ENCODE data around the gene LMLN.
"Not testable (repeated sequence)": the region's sequence is repeated elsewhere in the genome, so short reads cannot be mapped to it uniquely, and the experiment has no call there.

Gene LMLN

GRCh38 chr3:197956626-197956988 is 3.4 kb upstream of the LMLN start:
- no peaks in the 10 kb centered on the region for H3K9me3 ChIP-seq (ENCODE audit: control insufficient read depth in 5 of 5, low read length in 5 of 5)
- no peak overlapping the region for H3K27ac ChIP-seq (ENCODE audit: low read depth, low read length)
- peaks cover 12 to 51% (median 44%) of the 10 kb centered on the region in 5 donors for H3K36me3 ChIP-seq (ENCODE audit: control insufficient read depth in 5 of 5, insufficient read depth in 5 of 5, low read length in 5 of 5)
- no peak overlapping the region for H3K4me3 ChIP-seq (ENCODE audit: low read depth in 1 of 5, low read length in 5 of 5)
- H3K4me1 ChIP-seq (ENCODE audit: control insufficient read depth in 5 of 5, insufficient read depth in 5 of 5, low read length in 5 of 5), result peaks cover 7 to 77% (median 65%) of the 10 kb centered on the region in 5 donors
- no peak overlapping the region for H3K9ac ChIP-seq (ENCODE audit: low read length in 5 of 5)
- no peaks in the 10 kb centered on the region for H3K27me3 ChIP-seq (ENCODE audit: control insufficient read depth in 5 of 5, insufficient read depth in 4 of 5, low read length in 5 of 5)

- Histone ChIP-seq H3K36me3 (ENCODE audit: control insufficient read depth in 5 of 5, insufficient read depth in 5 of 5, low read length in 5 of 5) (peaks cover 12 to 40% (median 39%) of the 10 kb centered on the region in 5 donors), H3K9ac (ENCODE audit: low read length in 5 of 5) (peak overlapping the region in 2 of 5 donors; percentile 19 to 41), H3K27me3 (ENCODE audit: control insufficient read depth in 5 of 5, insufficient read depth in 4 of 5, low read length in 5 of 5) (no peaks in the 10 kb centered on the region), H3K4me3 (ENCODE audit: low read depth in 1 of 5, low read length in 5 of 5) (peak overlapping the region in 1 of 5 donors; percentile 44), H3K4me1 (ENCODE audit: control insufficient read depth in 5 of 5, insufficient read depth in 5 of 5, low read length in 5 of 5) (peaks cover 5 to 65% (median 57%) of the 10 kb centered on the region in 5 donors), H3K27ac (ENCODE audit: low read depth, low read length) (peak overlapping the region; percentile 89), H3K9me3 (ENCODE audit: control insufficient read depth in 5 of 5, low read length in 5 of 5) (no peaks in the 10 kb centered on the region)
Measured at GRCh38 chr3:197957790-197958133, 2.3 kb upstream of the LMLN start.

GRCh38 chr3:197958346-197958745 is 1.7 kb upstream of the LMLN start:
- Histone ChIP-seq H3K9ac (ENCODE audit: low read length in 5 of 5) (no peak overlapping the region), H3K9me3 (ENCODE audit: control insufficient read depth in 5 of 5, low read length in 5 of 5) (no peaks in the 10 kb centered on the region), H3K4me3 (ENCODE audit: low read depth in 1 of 5, low read length in 5 of 5) (no peak overlapping the region), H3K36me3 (ENCODE audit: control insufficient read depth in 5 of 5, insufficient read depth in 5 of 5, low read length in 5 of 5) (peaks cover 12 to 35% (median 34%) of the 10 kb centered on the region in 5 donors), H3K27me3 (ENCODE audit: control insufficient read depth in 5 of 5, insufficient read depth in 4 of 5, low read length in 5 of 5) (no peaks in the 10 kb centered on the region), H3K27ac (ENCODE audit: low read depth, low read length) (peak overlapping the region; percentile 89), H3K4me1 (ENCODE audit: control insufficient read depth in 5 of 5, insufficient read depth in 5 of 5, low read length in 5 of 5) (peaks cover 3 to 59% (median 51%) of the 10 kb centered on the region in 5 donors)

- Histone ChIP-seq H3K27ac (ENCODE audit: low read depth, low read length) (peak overlapping the region; percentile 89), H3K4me3 (ENCODE audit: low read depth in 1 of 5, low read length in 5 of 5) (peak overlapping the region; percentile 63 to 95 (median 87)), H3K4me1 (ENCODE audit: control insufficient read depth in 5 of 5, insufficient read depth in 5 of 5, low read length in 5 of 5) (peaks cover 2 to 54% (median 46%) of the 10 kb centered on the region in 5 donors)
Measured at GRCh38 chr3:197958848-197959247, 1.2 kb upstream of the LMLN start.

GRCh38 chr3:197959500-197959890 is 522 bp upstream of the LMLN start:
- Histone ChIP-seq H3K4me3 (ENCODE audit: low read depth in 1 of 5, low read length in 5 of 5) (peak overlapping the region; percentile 63 to 95 (median 87)), H3K36me3 (ENCODE audit: control insufficient read depth in 5 of 5, insufficient read depth in 5 of 5, low read length in 5 of 5) (peaks cover 12 to 23% (median 22%) of the 10 kb centered on the region in 5 donors), H3K4me1 (ENCODE audit: control insufficient read depth in 5 of 5, insufficient read depth in 5 of 5, low read length in 5 of 5) (peaks cover 2 to 48% (median 44%) of the 10 kb centered on the region in 5 donors), H3K27me3 (ENCODE audit: control insufficient read depth in 5 of 5, insufficient read depth in 4 of 5, low read length in 5 of 5) (no peaks in the 10 kb centered on the region), H3K27ac (ENCODE audit: low read depth, low read length) (peak overlapping the region; percentile 89), H3K9ac (ENCODE audit: low read length in 5 of 5) (peak overlapping the region; percentile 23 to 74 (median 39)), H3K9me3 (ENCODE audit: control insufficient read depth in 5 of 5, low read length in 5 of 5) (no peaks in the 10 kb centered on the region)

More at GRCh38 chr3:197958848-197959247, 1.2 kb upstream of the LMLN start:
- peaks cover 12 to 30% (median 29%) of the 10 kb centered on the region in 5 donors for H3K36me3 ChIP-seq (ENCODE audit: control insufficient read depth in 5 of 5, insufficient read depth in 5 of 5, low read length in 5 of 5)
- not testable (repeated sequence) for H3K9ac ChIP-seq (ENCODE audit: low read length in 5 of 5); H3K27me3 ChIP-seq (ENCODE audit: control insufficient read depth in 5 of 5, insufficient read depth in 4 of 5, low read length in 5 of 5); H3K9me3 ChIP-seq (ENCODE audit: control insufficient read depth in 5 of 5, low read length in 5 of 5)

- Histone ChIP-seq H3K4me3 (ENCODE audit: low read depth in 1 of 5, low read length in 5 of 5) (peak overlapping the region; percentile 85 to 99 (median 91)), H3K36me3 (ENCODE audit: control insufficient read depth in 5 of 5, insufficient read depth in 5 of 5, low read length in 5 of 5) (peaks cover 3 to 9% (median 8%) of the 10 kb centered on the region in 5 donors), H3K27me3 (ENCODE audit: control insufficient read depth in 5 of 5, insufficient read depth in 4 of 5, low read length in 5 of 5) (no peaks in the 10 kb centered on the region), H3K27ac (ENCODE audit: low read depth, low read length) (peak overlapping the region; percentile 89), H3K4me1 (ENCODE audit: control insufficient read depth in 5 of 5, insufficient read depth in 5 of 5, low read length in 5 of 5) (peaks cover 2 to 48% (median 44%) of the 10 kb centered on the region in 5 donors), H3K9me3 (ENCODE audit: control insufficient read depth in 5 of 5, low read length in 5 of 5) (no peaks in the 10 kb centered on the region), H3K9ac (ENCODE audit: low read length in 5 of 5) (peak overlapping the region; percentile 85 to 94 (median 89))
Measured at GRCh38 chr3:197960694-197961581, 921 bp downstream of the LMLN start.

GRCh38 chr3:197961582-197961945 is 1.5 kb downstream of the LMLN start:
- H3K4me3 ChIP-seq (ENCODE audit: low read depth in 1 of 5, low read length in 5 of 5), result no peak overlapping the region
- no peaks in the 10 kb centered on the region for H3K27me3 ChIP-seq (ENCODE audit: control insufficient read depth in 5 of 5, insufficient read depth in 4 of 5, low read length in 5 of 5)
- no peak overlapping the region for H3K27ac ChIP-seq (ENCODE audit: low read depth, low read length)
- H3K9ac ChIP-seq (ENCODE audit: low read length in 5 of 5), result peak overlapping the region in 2 of 5 donors; percentile 85 to 93
- H3K9me3 ChIP-seq (ENCODE audit: control insufficient read depth in 5 of 5, low read length in 5 of 5), result no peaks in the 10 kb centered on the region
- H3K36me3 ChIP-seq (ENCODE audit: control insufficient read depth in 5 of 5, insufficient read depth in 5 of 5, low read length in 5 of 5), result peaks cover 0 to 4% (median 1%) of the 10 kb centered on the region in 5 donors
- H3K4me1 ChIP-seq (ENCODE audit: control insufficient read depth in 5 of 5, insufficient read depth in 5 of 5, low read length in 5 of 5), result peaks cover 2 to 47% (median 42%) of the 10 kb centered on the region in 5 donors

- Histone ChIP-seq H3K9me3 (ENCODE audit: control insufficient read depth in 5 of 5, low read length in 5 of 5) (peaks cover 0 to 5% (median 3%) of the 10 kb centered on the region in 5 donors), H3K27me3 (ENCODE audit: control insufficient read depth in 5 of 5, insufficient read depth in 4 of 5, low read length in 5 of 5) (no peaks in the 10 kb centered on the region), H3K36me3 (ENCODE audit: control insufficient read depth in 5 of 5, insufficient read depth in 5 of 5, low read length in 5 of 5) (no peaks in the 10 kb centered on the region), H3K4me3 (ENCODE audit: low read depth in 1 of 5, low read length in 5 of 5) (no peak overlapping the region), H3K4me1 (ENCODE audit: control insufficient read depth in 5 of 5, insufficient read depth in 5 of 5, low read length in 5 of 5) (peaks cover 2 to 32% (median 27%) of the 10 kb centered on the region in 5 donors), H3K27ac (ENCODE audit: low read depth, low read length) (no peak overlapping the region), H3K9ac (ENCODE audit: low read length in 5 of 5) (no peak overlapping the region)
Measured at GRCh38 chr3:197963019-197963637, 3.1 kb downstream of the LMLN start.

- not testable (repeated sequence) for H3K4me1 ChIP-seq (ENCODE audit: control insufficient read depth in 5 of 5, insufficient read depth in 5 of 5, low read length in 5 of 5); H3K4me3 ChIP-seq (ENCODE audit: low read depth in 1 of 5, low read length in 5 of 5); H3K9ac ChIP-seq (ENCODE audit: low read length in 5 of 5); H3K36me3 ChIP-seq (ENCODE audit: control insufficient read depth in 5 of 5, insufficient read depth in 5 of 5, low read length in 5 of 5); H3K27ac ChIP-seq (ENCODE audit: low read depth, low read length); H3K9me3 ChIP-seq (ENCODE audit: control insufficient read depth in 5 of 5, low read length in 5 of 5); H3K27me3 ChIP-seq (ENCODE audit: control insufficient read depth in 5 of 5, insufficient read depth in 4 of 5, low read length in 5 of 5)
Measured at GRCh38 chr3:197967337-197967989, 7.4 kb downstream of the LMLN start.
